Activated gamma-delta T cell treated with Interleukin-2 at 50 U/mL for 16 hours (primary cell): ENCODE data around the gene OTOA.
"Not testable (repeated sequence)": the region's sequence is repeated elsewhere in the genome, so short reads cannot be mapped to it uniquely, and the experiment has no call there.

Source experiments
- DNase-seq: peaks from one replicate; pipeline ENCODE4 v3.0.0-alpha.2; 2020

OTOA gene

GRCh38 chr16:21727344-21727743, 63.6 kb downstream of the OTOA start:
- DNase-seq: no peak

- not testable (repeated sequence) for DNase-seq
Measured at GRCh38 chr16:21731233-21731632, 67.5 kb downstream of the OTOA start.

- not testable (repeated sequence) for DNase-seq
Measured at GRCh38 chr16:21740637-21741036, 76.9 kb downstream of the OTOA start.

- DNase-seq: not testable (repeated sequence)
Measured at GRCh38 chr16:21756192-21757079, 92.7 kb downstream of the OTOA start.

GRCh38 chr16:21757080-21757671, 93.4 kb downstream of the OTOA start:
- DNase-seq: not testable (repeated sequence)

- not testable (repeated sequence) for DNase-seq
Measured at GRCh38 chr16:21768280-21768679, 104.5 kb downstream of the OTOA start.

- DNase-seq: not testable (repeated sequence)
Measured at GRCh38 chr16:21768810-21769209, 105.0 kb downstream of the OTOA start.

GRCh38 chr16:21769284-21769683, 105.5 kb downstream of the OTOA start:
- DNase-seq: not testable (repeated sequence)

- not testable (repeated sequence) for DNase-seq
Measured at GRCh38 chr16:21770584-21770983, 106.8 kb downstream of the OTOA start.

GRCh38 chr16:21772547-21773206, 108.9 kb downstream of the OTOA start:
- not testable (repeated sequence) for DNase-seq

- not testable (repeated sequence) for DNase-seq
Measured at GRCh38 chr16:21773207-21773553, 109.4 kb downstream of the OTOA start.

- DNase-seq: not testable (repeated sequence)
Measured at GRCh38 chr16:21780525-21780924, 116.8 kb downstream of the OTOA start.

GRCh38 chr16:21790506-21790905, 126.7 kb downstream of the OTOA start:
- not testable (repeated sequence) for DNase-seq

- DNase-seq: not testable (repeated sequence)
Measured at GRCh38 chr16:21793310-21793709, 129.5 kb downstream of the OTOA start.

- not testable (repeated sequence) for DNase-seq
Measured at GRCh38 chr16:21798601-21799000, 134.8 kb downstream of the OTOA start.

- DNase-seq: not testable (repeated sequence)
Measured at GRCh38 chr16:21801538-21802374, 138.0 kb downstream of the OTOA start.

- not testable (repeated sequence) for DNase-seq
Measured at GRCh38 chr16:21802375-21802663, 138.6 kb downstream of the OTOA start.
